ENCODE measurements around the gene MLEC.

GRCh38 chr12:120662879-120663278, 24.1 kb upstream of the MLEC start:
- TF ChIP-seq CTCF (IDR thresholded peaks at IDR 0.05) (no peak), POLR2A (IDR thresholded peaks at IDR 0.05) (no peak)
